GM21515 (cell line): ENCODE measurements around the gene ITGA3.
A peak's percentile ranks its signal among the peaks of the same experiment; 100 is the strongest.
"Not testable (repeated sequence)": the region's sequence is repeated elsewhere in the genome, so short reads cannot be mapped to it uniquely, and the experiment has no call there.

Experiments
- ATAC-seq: cut with Tn5 transposase; IDR thresholded peaks from one replicate; pipeline ENCODE4 v1.9.1; 2021; ENCODE audit not compliant: unreplicated experiment

ITGA3 gene

GRCh38 chr17:50051082-50051576 is 4.8 kb upstream of the ITGA3 start:
- no peak for ATAC-seq

GRCh38 chr17:50051606-50052005 is 4.3 kb upstream of the ITGA3 start:
- ATAC-seq: no peak

- ATAC-seq: no peak
Measured at GRCh38 chr17:50052241-50052796, 3.6 kb upstream of the ITGA3 start.

- ATAC-seq: no peak
Measured at GRCh38 chr17:50052822-50053653, 2.9 kb upstream of the ITGA3 start.

GRCh38 chr17:50053654-50053960 is 2.3 kb upstream of the ITGA3 start:
- ATAC-seq: no peak

- no peak for ATAC-seq
Measured at GRCh38 chr17:50055055-50055425, 870 bp upstream of the ITGA3 start.

- peak; percentile 52 for ATAC-seq
Measured at GRCh38 chr17:50056217-50056960, 479 bp downstream of the ITGA3 start.

GRCh38 chr17:50056961-50057330 is 1.0 kb downstream of the ITGA3 start:
- no peak for ATAC-seq

GRCh38 chr17:50057521-50057991 is 1.6 kb downstream of the ITGA3 start:
- no peak for ATAC-seq

GRCh38 chr17:50058296-50058953 is 2.5 kb downstream of the ITGA3 start:
- no peak for ATAC-seq

- ATAC-seq: no peak
Measured at GRCh38 chr17:50059256-50059655, 3.3 kb downstream of the ITGA3 start.

GRCh38 chr17:50059759-50060273 is 3.9 kb downstream of the ITGA3 start:
- no peak for ATAC-seq

- no peak for ATAC-seq
Measured at GRCh38 chr17:50060951-50061712, 5.2 kb downstream of the ITGA3 start.

GRCh38 chr17:50061713-50062045 is 5.8 kb downstream of the ITGA3 start:
- not testable (repeated sequence) for ATAC-seq

GRCh38 chr17:50062293-50063243 is 6.7 kb downstream of the ITGA3 start:
- no peak for ATAC-seq

- no peak for ATAC-seq
Measured at GRCh38 chr17:50063561-50064252, 7.8 kb downstream of the ITGA3 start.

GRCh38 chr17:50064253-50065001 is 8.5 kb downstream of the ITGA3 start:
- no peak for ATAC-seq

GRCh38 chr17:50065056-50065455 is 9.1 kb downstream of the ITGA3 start:
- no peak for ATAC-seq
